Kidney (tissue), 14 donors: ENCODE measurements around the gene TSPYL1. TPM values are rescaled to one million over a fixed set of nuclear protein-coding genes. Genes with fewer than 3 reads are reported as not detected.

Source experiments
- DNase-seq, 5 donors: peaks; one replicate each; pipeline ENCODE4 v3.0.0-alpha.2; 2013 to 2020
- FAIRE-seq: peaks from 2 replicates; lab custom pipeline; 2012; peaks lifted over from hg19 to GRCh38; lab: Jason Lieb, UNC
- H3K27ac ChIP-seq, 2 donors: one replicate each; pipeline ENCODE4 v1.7.0; 2013; ENCODE audit warnings: low read depth in 2 of 2, low read length in 2 of 2, inconsistent platforms in 1 of 2
- H3K27me3 ChIP-seq: one replicate; pipeline ENCODE4 v1.7.1; 2013; ENCODE audit warnings: low read length, inconsistent platforms; ENCODE audit not compliant: control insufficient read depth, insufficient read depth
- H3K36me3 ChIP-seq, 3 donors: one replicate each; pipeline versions ENCODE4 v1.7.0 to v1.7.1; 2013; ENCODE audit warnings: low read length in 3 of 3, control low read depth in 1 of 3, inconsistent platforms in 1 of 3; ENCODE audit not compliant: insufficient read depth in 3 of 3, control insufficient read depth in 2 of 3
- H3K4me1 ChIP-seq, 3 donors: one replicate each; pipeline versions ENCODE4 v1.7.0 to v1.7.1; 2013; ENCODE audit warnings: low read length in 3 of 3, inconsistent platforms in 1 of 3, low read depth in 1 of 3; ENCODE audit not compliant: control insufficient read depth in 2 of 3, insufficient read depth in 2 of 3
- H3K4me3 ChIP-seq, 3 donors: one replicate each; pipeline versions ENCODE4 v1.7.0 to v1.8.1; 2013; ENCODE audit warnings: low read length in 3 of 3, control low read depth in 1 of 3, inconsistent platforms in 1 of 3
- H3K9ac ChIP-seq, 3 donors: one replicate each; pipeline versions ENCODE4 v1.7.0 to v1.7.1; 2013; ENCODE audit warnings: low read length in 3 of 3, control low read depth in 1 of 3, inconsistent platforms in 1 of 3
- H3K9me3 ChIP-seq, 3 donors: one replicate each; pipeline versions ENCODE4 v1.7.0 to v1.7.1; 2013; ENCODE audit warnings: low read length in 3 of 3, control low read depth in 1 of 3, inconsistent platforms in 1 of 3; ENCODE audit not compliant: control insufficient read depth in 2 of 3, insufficient read depth in 1 of 3
- CTCF ChIP-seq: IDR thresholded peaks from 3 replicates; pipeline ENCODE4 v1.5.1; 2012; ENCODE audit warnings: mild to moderate bottlenecking, moderate library complexity, borderline replicate concordance; ENCODE audit not compliant: insufficient read depth; ENCODE audit errors: extremely low read depth
- intact Hi-C: fragments of 100-400 bp; cut with DNase I; formaldehyde crosslinking; loops from one replicate; pipeline ENCODE4 v1.11.1; 2022
- polyA plus RNA-seq: library from polyadenylated mRNA; stranded (reverse); fragments of 350-450 nt; fragmentation: Illumina TruSeq; extraction: RNeasy Lipid Tissue Mini Kit (QIAGEN cat#74804); gene quantifications from one replicate; pipeline ENCODE4 v1.2.3, GENCODE V29; 2014; ENCODE audit warnings: low read depth, low replicate concordance; ENCODE audit not compliant: insufficient read depth
- total RNA-seq: library from RNA; stranded (reverse); fragmentation: NEBNext Ultra II Directional; extraction: Animal tissue kit (Norgen Biotek cat#: 25700); gene quantifications from one replicate; pipeline ENCODE4 v1.2.1, GENCODE V29; 2021
- donor health status: control.
- donor health status: control.
- donor health status: control.
- donor health status: control.
- donor health status: control.
- donor health status: DM: yes; HTN: yes; CAD: no.
- donor health status: Normal renal cell carcinoma (clear cell type).

The TSPYL1 gene
- total and polyA plus RNA-seq, 2 donors from 2014 or later, result 68.7 to 112 TPM

- no peaks in the 10 kb centered on the region for H3K36me3 ChIP-seq
- no peak overlapping the region for H3K27ac ChIP-seq
- no peaks in the 10 kb centered on the region for H3K27me3 ChIP-seq
- no peak overlapping the region for H3K9ac ChIP-seq
- no peak for FAIRE-seq
- no peak overlapping the region for H3K4me3 ChIP-seq
- no peak for DNase-seq
- H3K4me1 ChIP-seq, result no peaks in the 10 kb centered on the region
- intact Hi-C loops, result no loop called here
- no peak for TF ChIP-seq CTCF
- H3K9me3 ChIP-seq, result no peaks in the 10 kb centered on the region
These were observed 21.4 kb upstream of the TSPYL1 start for GRCh38 chr6:116301104-116301503.

- Histone ChIP-seq H3K36me3 (no peaks in the 10 kb centered on the region), H3K27me3 (no peaks in the 10 kb centered on the region), H3K4me3 (no peak overlapping the region), H3K9ac (no peak overlapping the region), H3K4me1 (no peaks in the 10 kb centered on the region), H3K9me3 (no peaks in the 10 kb centered on the region), H3K27ac (no peak overlapping the region)
- TF ChIP-seq CTCF, result no peak
- intact Hi-C loops, result no loop called here
- DNase-seq (no peak), FAIRE-seq (no peak)
These were observed 20.8 kb upstream of the TSPYL1 start for GRCh38 chr6:116300566-116300965.

- Histone ChIP-seq H3K4me3 (no peak overlapping the region), H3K27me3 (no peaks in the 10 kb centered on the region), H3K9ac (no peak overlapping the region), H3K36me3 (no peaks in the 10 kb centered on the region), H3K4me1 (no peaks in the 10 kb centered on the region), H3K27ac (no peak overlapping the region), H3K9me3 (no peaks in the 10 kb centered on the region)
- FAIRE-seq (no peak), DNase-seq (no peak)
- intact Hi-C loops, result loop anchor here (10.0 kb wide), 1 partner anchor 236 kb away; no protein-coding TSS in a partner anchor
- no peak for TF ChIP-seq CTCF
These were observed 19.2 kb upstream of the TSPYL1 start for GRCh38 chr6:116298973-116299372.

GRCh38 chr6:116298273-116298672 is 18.5 kb upstream of the TSPYL1 start:
- H3K4me1 ChIP-seq, result no peaks in the 10 kb centered on the region
- H3K27me3 ChIP-seq, result no peaks in the 10 kb centered on the region
- no peak overlapping the region for H3K9ac ChIP-seq
- no peak overlapping the region for H3K4me3 ChIP-seq
- no peaks in the 10 kb centered on the region for H3K9me3 ChIP-seq
- no peak overlapping the region for H3K27ac ChIP-seq
- no peaks in the 10 kb centered on the region for H3K36me3 ChIP-seq
- DNase-seq, result no peak
- TF ChIP-seq CTCF, result no peak
- FAIRE-seq, result no peak
- intact Hi-C loops, result loop anchor here (10.0 kb wide), 1 partner anchor 237 kb away; no protein-coding TSS in a partner anchor
